HepG2 (cell line): Measurements from ENCODE around the gene SIRT5. TPM values are rescaled to one million over a fixed set of nuclear protein-coding genes. Genes with fewer than 3 reads are reported as not detected.

Experiments
- ATAC-seq: fragments of 200-7000 bp; cut with Tn5 transposase; 3 replicates; pipeline ENCODE4 v1.9.1; 2020; ENCODE audit warnings: mild to moderate bottlenecking, moderate library complexity
- BruUV-seq: library from RNA; stranded (reverse); fragments of 400-500 nt; replicated peaks from 2 replicates; lab custom pipeline; 2021; lab: Mats Ljungman, UMichigan
- CTCF ChIA-PET: fragments of 300-600 bp; formaldehyde crosslinking; extraction: SDS; loops from one replicate; lab custom pipeline; 2021; ENCODE audit warnings: low total read pairs, inconsistent platforms, low intra/inter-chr PET ratio; lab: Yijun Ruan, JAX
- POLR2A ChIA-PET: fragments of 350-600 bp; sonication (Branson Sonifier 250); formaldehyde crosslinking; loops from one replicate; lab custom pipeline; 2020; ENCODE audit warnings: antibody characterized with exemption, inconsistent platforms; lab: Yijun Ruan, JAX
- DNase-seq: peaks from one replicate; pipeline ENCODE4 v3.0.0-alpha.2; 2015; ENCODE audit warnings: low spot score
- FAIRE-seq: peaks from 3 replicates; lab custom pipeline; 2011; peaks lifted over from hg19 to GRCh38; lab: Jason Lieb, UNC
- H2AFZ ChIP-seq: one replicate; pipeline ENCODE4 v1.6.1; 2011; ENCODE audit warnings: low read length, inconsistent platforms
- H3K27ac ChIP-seq: fragments of 300-600 bp; 3 replicates; pipeline ENCODE4 v1.8.0; 2011; ENCODE audit warnings: mixed run types, mild to moderate bottlenecking, mixed read lengths, low read length, inconsistent platforms; ENCODE audit not compliant: insufficient read depth; ENCODE audit errors: extremely low read length
- H3K27me3 ChIP-seq, 2 experiments: fragments of 200-600 bp in 1 of 2; 2 replicates in 1 of 2; 3 replicates in 1 of 2; pipeline versions ENCODE4 v1.6.0 to v1.8.0; 2011; ENCODE audit warnings: low read length in 2 of 2, mild to moderate bottlenecking in 2 of 2, moderate library complexity in 2 of 2, inconsistent platforms in 1 of 2; ENCODE audit not compliant: insufficient read depth in 2 of 2, control insufficient read depth in 1 of 2
- H3K36me3 ChIP-seq, 2 experiments: fragments of 200-600 bp in 1 of 2; replicated peaks in 1 of 2; 2 replicates in 1 of 2; 3 replicates in 1 of 2; pipeline versions ENCODE4 v1.5.1 to v1.8.0; 2011; ENCODE audit warnings: low read length in 2 of 2, inconsistent platforms in 1 of 2; ENCODE audit not compliant: insufficient read depth in 2 of 2, control insufficient read depth in 1 of 2
- H3K4me1 ChIP-seq: 2 replicates; pipeline ENCODE4 v1.5.1; 2012; ENCODE audit warnings: low read length, inconsistent platforms; ENCODE audit not compliant: insufficient read depth
- H3K4me2 ChIP-seq: 2 replicates; pipeline ENCODE4 v1.6.0; 2011; ENCODE audit warnings: low read depth, low read length, inconsistent platforms
- H3K4me3 ChIP-seq, 3 experiments: fragments of 200-600 bp in 1 of 3; sonication (generic), shearing (Covaris generic) in 1 of 3; replicated peaks in 1 of 3; 2 replicates each; pipeline ENCODE4 v1.5.1; 2011 to 2016; ENCODE audit warnings: low read length in 3 of 3, inconsistent platforms in 2 of 3, low read depth in 2 of 3, mild to moderate bottlenecking in 2 of 3, control low read depth in 1 of 3, mixed read lengths in 1 of 3; ENCODE audit not compliant: insufficient read depth in 1 of 3
- H3K79me2 ChIP-seq: one replicate; pipeline ENCODE4 v1.6.1; 2011; ENCODE audit warnings: low read length, inconsistent platforms; ENCODE audit not compliant: insufficient read depth
- H3K9ac ChIP-seq: 2 replicates; pipeline ENCODE4 v1.6.0; 2011; ENCODE audit warnings: mild to moderate bottlenecking, low read depth, low read length, inconsistent platforms; ENCODE audit not compliant: insufficient read depth
- H3K9me3 ChIP-seq: 2 replicates; pipeline ENCODE4 v1.5.1; 2012; ENCODE audit warnings: mild to moderate bottlenecking, low read length
- H4K20me1 ChIP-seq: 2 replicates; pipeline ENCODE4 v1.6.0; 2011; ENCODE audit warnings: inconsistent platforms, mild to moderate bottlenecking, low read length, moderate library complexity; ENCODE audit not compliant: insufficient read depth
- BCL6 ChIP-seq: IDR thresholded peaks from 2 replicates; pipeline ENCODE4 v1.6.1; 2016; ENCODE audit warnings: missing genetic modification reagents, missing compliant biosample characterization
- PRDM10 ChIP-seq: sonication (generic); formaldehyde crosslinking; IDR thresholded peaks from 2 replicates; pipeline ENCODE4 v1.4.0; 2020; ENCODE audit warnings: low read depth, missing genetic modification reagents
- RNF2 ChIP-seq: fragments of 450-650 bp; conservative IDR thresholded peaks from 2 replicates; pipeline ENCODE4 v1.6.1; 2016; ENCODE audit warnings: low read depth
- SOX13 ChIP-seq, 3 experiments: fragments of 450-650 bp in 1 of 3; sonication (generic) in 1 of 3; formaldehyde crosslinking in 1 of 3; IDR thresholded peaks in 2 of 3; conservative IDR thresholded peaks in 1 of 3; 2 replicates each; pipeline versions ENCODE4 v1.5.0 to v1.6.1; 2016 to 2020; ENCODE audit warnings: antibody characterized with exemption in 1 of 3, mild to moderate bottlenecking in 1 of 3, missing compliant biosample characterization in 1 of 3, missing genetic modification reagents in 1 of 3, moderate library complexity in 1 of 3
- U2AF2 ChIP-seq: fragments of 200-400 bp; formaldehyde crosslinking; IDR thresholded peaks from 2 replicates; pipeline ENCODE4 v1.6.1; 2017; ENCODE audit warnings: low read depth, mild to moderate bottlenecking, low read length
- ZNF501 ChIP-seq: sonication (generic); formaldehyde crosslinking; IDR thresholded peaks from 2 replicates; pipeline ENCODE4 v1.5.1; 2020; ENCODE audit warnings: mild to moderate bottlenecking, moderate library complexity, missing genetic modification reagents
- WGBS: methylation state at CpG from one replicate; pipeline ENCODE4 v1.1.6; 2017; ENCODE audit warnings: low lambda C conversion rate; 5-methylcytosine and 5-hydroxymethylcytosine counted together
- in situ Hi-C: cut with HindIII; loops from 2 replicates; pipeline ENCODE4 v1.10.0; 2017; ENCODE audit warnings: low pct_unique_long_range_greater_than_20kb; ENCODE audit not compliant: extremely low pct_ligation_motif_present
- intact Hi-C: fragments of 100-400 bp; cut with micrococcal nuclease; formaldehyde crosslinking; loops from one replicate; pipeline ENCODE4 v1.10.0; 2022; ENCODE audit not compliant: unreplicated experiment
- polyA plus RNA-seq, 8 experiments: library from polyadenylated mRNA; depleted of rRNA in 3 of 8; stranded (reverse) in 7 of 8; unstranded in 1 of 8; fragments of >200 nt; fragmentation: Illumina TruSeq in 4 of 8; extraction: Trizol in 4 of 8; gene quantifications; 2 replicates each; pipeline versions ENCODE4 v1.2.1 to v1.2.3, GENCODE V29; 2011 to 2016; ENCODE audit warnings: low read depth in 4 of 8, missing spikeins in 1 of 8, mixed read lengths in 1 of 8; ENCODE audit not compliant: insufficient read depth in 1 of 8
- total RNA-seq, 5 experiments: library from RNA; depleted of rRNA; stranded (reverse); fragments of >200 nt; fragmentation: Illumina TruSeq; extraction: Trizol; gene quantifications; 2 replicates each; pipeline ENCODE4 v1.2.3, GENCODE V29; 2016; ENCODE audit warnings: low read depth in 1 of 5

Gene SIRT5
- total and polyA plus RNA-seq, 2 of the 13 experiments (the other 11 are each of a cell fraction or from before 2014, with no cell fraction given): 14.1 to 16.6 TPM

GRCh38 chr6:13563009-13563408 lies 11.4 kb upstream of the SIRT5 start:
- H3K9me3 ChIP-seq: no peaks in the 10 kb centered on the region
- no peak overlapping the region for H3K4me2 ChIP-seq
- WGBS: 100% methylated on average over 1 of the region's 1 CpG
- no peak overlapping the region for H3K4me3 ChIP-seq
- no peak for ATAC-seq
- H3K27me3 ChIP-seq: no peaks in the 10 kb centered on the region; a peak in 1 of 5 replicates
- TF ChIP-seq PRDM10 (CRISPR knock-in tag) (no peak), RNF2 (no peak), SOX13 (IDR thresholded peaks at IDR 0.05) (no peak), SOX13 (CRISPR knock-in tag; conservative IDR thresholded peaks at IDR 0.05 in 1 of 2, IDR thresholded peaks at IDR 0.05 in 1 of 2) (no peak), BCL6 (CRISPR knock-in tag) (no peak), ZNF501 (CRISPR knock-in tag) (no peak), U2AF2 (no peak)
- TF ChIP-seq, all 625 proteins: peak for 0
- Histone ChIP-seq H4K20me1 (no peaks in the 10 kb centered on the region), H3K36me3 (no peaks in the 10 kb centered on the region), H3K27ac (no peak overlapping the region), H2AFZ (no peak overlapping the region), H3K4me1 (peaks cover 59% of the 10 kb centered on the region), H3K9ac (no peak overlapping the region), H3K79me2 (no peaks in the 10 kb centered on the region)
- CTCF ChIA-PET: no interaction called here
- in situ Hi-C loops: no loop called here
- intact Hi-C loops: no loop called here
- no peak for FAIRE-seq
- BruUV-seq: no TSS peak
- POLR2A ChIA-PET: interaction anchor here (4.4 kb wide), 1 partner anchor 10 kb away, joined by 62 read pairs; the partner anchor contains the start of gene SIRT5
- DNase-seq: no peak
